ENCODE results near the gene DNAJB4.
"Not testable (repeated sequence)": the region's sequence is repeated elsewhere in the genome, so short reads cannot be mapped to it uniquely, and the experiment has no call there.

DNAJB4 gene

DNA sequence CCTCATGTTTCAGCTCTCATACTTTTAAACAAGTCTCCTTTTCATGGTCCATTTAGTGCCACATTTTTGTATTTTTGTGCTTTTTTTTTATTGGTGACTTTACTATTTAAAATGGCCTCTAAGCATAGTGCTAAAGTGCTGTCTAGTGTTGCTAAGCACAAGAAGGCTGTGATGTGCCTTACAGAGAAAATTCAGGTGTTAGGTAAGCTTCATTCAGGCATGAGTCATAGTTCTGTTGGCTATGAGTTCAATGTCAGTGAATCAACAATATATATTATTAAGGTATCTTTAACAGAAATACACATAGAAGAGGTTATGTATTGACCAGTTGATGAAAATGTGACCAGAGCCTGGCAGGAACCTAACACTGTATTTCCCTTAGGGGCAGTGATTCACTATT is 13.1 kb upstream of the DNAJB4 start:
- no peak for DNase-seq

DNA sequence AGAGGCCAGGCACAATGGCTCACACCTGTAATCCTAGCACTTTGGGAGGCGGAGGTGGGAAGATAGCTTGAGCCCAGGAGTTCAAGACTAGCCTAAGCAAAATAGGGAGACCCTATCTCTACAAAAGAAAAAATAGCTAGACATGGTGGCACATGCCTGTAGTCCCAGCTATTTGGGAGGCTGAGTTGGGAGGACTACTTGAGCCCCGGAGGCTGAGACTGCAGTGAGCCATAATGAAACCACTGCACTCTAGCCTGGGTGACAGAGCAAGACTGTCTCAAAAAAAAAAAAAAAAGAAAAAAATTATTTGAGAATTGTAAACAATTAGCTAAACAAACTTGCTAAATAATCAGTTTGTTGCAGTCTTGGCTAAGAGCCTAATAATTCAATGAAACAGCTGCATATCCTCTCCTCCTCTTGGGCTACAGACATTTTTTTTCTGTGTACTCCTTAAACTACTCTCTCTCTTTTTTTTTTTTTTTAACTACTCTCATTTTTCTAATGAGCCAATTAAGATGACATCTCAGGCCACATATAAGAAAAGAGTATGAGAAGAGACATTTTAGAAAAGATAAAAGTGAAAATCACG is 10.5 kb upstream of the DNAJB4 start:
- DNase-seq: no peak

DNA sequence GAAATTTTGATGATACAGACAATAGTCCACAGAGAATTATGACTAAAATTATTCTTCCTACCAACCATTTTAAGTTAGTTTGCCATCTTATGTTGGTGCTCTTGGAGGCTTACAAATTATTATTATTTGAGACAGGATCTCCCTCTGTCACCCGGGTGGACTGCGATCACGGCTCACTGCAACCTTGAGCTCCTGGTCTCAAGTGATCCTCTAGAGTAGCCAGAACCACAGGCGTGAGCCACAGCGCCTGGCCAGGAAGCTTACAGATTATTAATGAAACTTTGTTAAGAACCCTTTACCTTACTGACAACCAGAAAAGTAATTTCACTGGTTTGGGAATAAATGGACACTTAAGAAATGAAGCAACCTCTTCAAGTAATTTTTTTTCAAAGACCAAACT is 8.0 kb upstream of the DNAJB4 start:
- no peak for DNase-seq

DNA sequence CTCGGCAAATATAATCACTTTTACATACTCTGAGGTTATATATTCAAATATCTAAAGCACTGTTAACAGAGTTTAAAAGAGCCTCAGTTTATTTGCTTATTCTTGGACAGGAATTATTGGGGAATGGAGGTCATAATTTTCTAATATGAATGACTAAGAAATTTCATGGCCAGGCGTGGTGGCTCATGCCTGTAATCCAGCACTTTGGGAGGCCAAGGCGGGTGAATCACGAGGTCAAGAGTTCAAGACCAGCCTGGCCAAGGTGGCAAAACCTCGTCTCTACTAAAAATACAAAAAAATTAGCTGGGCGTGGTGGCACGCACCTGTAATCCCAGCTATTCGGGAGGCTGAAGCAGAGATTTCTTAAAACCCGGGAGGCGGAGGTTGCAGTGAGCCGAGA is 4.2 kb upstream of the DNAJB4 start:
- not testable (repeated sequence) for DNase-seq

DNA sequence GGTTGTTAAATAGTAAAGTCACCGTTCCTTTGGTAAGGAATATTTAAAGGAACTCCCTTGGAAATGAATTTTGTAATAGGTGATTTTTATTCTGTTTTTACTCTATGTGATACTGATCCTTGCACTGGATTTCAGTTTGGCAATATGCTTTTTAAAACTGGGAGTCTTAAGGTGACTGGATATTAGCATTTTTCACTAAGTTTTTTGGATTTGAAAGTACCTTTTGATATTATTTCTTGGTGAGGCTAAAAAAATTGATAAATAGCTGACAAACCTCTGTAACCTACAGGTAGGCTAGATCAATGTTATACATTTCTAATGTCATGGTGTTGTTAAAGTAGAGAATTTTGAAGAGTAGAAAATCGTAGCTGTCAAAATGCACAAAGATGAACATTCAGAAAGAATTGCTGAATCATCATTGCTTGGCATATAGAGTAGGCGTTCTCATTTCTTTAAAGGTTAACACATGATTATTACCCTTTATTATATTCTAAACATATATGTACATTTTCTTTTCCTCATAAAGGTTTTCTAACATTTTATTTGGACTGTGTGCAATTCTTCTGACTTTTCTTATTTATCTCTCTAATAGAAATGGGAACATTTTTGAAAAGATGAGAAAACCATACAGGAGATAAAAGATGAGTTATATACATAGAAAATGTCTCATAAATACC is 1.5 kb upstream of the DNAJB4 start:
- DNase-seq: no peak

DNA sequence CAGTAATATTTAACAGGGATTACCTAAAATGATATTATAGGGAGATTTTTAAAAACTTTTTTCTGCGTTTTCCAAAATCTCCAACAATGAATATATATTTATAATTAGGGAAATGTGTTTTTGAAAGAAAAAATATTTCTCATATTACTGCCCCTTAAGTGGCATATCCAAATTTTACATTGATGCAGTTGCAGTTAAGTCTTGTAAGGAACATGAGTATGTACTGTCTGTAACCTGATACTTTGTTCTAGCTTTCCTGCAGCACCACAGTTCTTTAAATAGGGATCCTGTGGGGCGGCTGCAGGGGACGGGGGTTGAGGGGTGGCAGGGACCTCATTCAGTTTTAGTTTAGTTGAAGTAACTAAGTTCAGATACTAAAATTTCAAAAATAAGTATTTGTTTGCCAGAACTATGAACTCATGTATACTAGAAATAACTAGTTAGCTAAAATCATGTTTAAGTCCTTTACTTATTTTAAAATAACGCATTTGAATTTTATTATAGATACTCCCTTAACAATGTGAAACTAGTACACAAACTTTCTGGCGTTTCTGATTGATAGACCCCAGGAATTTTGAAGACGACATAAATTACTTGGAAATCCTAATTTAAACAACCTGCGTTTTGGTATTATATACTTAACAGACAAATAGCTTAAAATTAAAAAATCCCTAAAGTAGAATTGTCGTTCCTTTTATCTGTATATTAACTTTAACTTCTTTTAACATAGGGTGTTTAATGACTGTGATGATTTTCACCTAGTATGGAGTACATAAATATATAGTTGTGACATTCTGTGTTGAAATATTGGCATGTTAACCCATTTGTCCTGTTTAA is 639 bp upstream of the DNAJB4 start:
- DNase-seq: peak; percentile 50

DNA sequence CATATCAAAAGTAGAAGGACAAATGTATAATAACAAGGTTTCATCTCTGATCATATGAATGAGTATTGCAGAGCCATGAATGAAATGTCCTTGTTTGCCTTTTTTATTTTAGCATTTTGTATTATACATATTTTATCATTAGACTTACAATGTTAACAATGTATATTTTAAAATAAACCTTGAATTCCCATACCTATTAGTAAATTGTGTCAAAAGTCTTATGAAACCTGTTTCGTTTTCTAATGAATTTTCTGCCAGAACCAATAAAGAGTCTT is 646 bp downstream of the DNAJB4 start:
- DNase-seq: no peak

DNA sequence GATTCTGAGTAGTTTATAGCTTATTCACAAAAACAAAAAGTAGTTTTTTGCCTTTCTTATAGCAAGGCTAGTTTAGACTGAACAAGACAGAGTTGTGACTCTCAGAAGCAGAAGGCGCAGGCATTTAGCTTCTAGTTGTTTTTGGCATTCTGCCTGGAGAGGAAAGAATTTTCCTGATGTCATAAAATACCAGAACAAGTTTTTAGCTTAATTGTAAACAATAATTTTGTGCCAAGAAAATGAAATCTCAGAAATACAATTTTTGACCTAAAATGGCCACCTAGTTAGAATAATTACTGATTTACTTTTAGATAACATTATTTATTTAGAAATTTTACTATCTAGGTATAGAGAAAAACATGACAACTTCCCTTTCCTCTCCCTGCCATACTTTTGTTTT is 1.0 kb downstream of the DNAJB4 start:
- no peak for DNase-seq

DNA sequence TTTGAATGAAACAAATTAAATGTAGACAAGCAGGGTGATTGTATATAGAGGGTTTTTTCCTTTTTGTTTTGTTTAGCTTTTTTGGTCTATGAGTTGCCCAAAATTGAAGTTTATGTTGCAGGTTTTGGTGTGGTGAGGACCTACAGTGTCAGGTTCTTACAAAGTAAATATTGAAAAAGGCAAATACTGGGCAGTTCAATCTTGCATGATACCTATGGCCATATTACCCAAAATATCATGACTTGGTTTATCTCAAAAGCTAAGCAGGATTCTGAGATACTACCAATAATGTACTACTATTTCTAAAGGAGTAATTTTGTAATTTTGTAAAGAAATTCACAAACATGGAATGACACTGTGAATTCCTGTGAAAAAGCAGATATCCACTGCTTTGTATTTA is 1.8 kb downstream of the DNAJB4 start:
- DNase-seq: no peak

DNA sequence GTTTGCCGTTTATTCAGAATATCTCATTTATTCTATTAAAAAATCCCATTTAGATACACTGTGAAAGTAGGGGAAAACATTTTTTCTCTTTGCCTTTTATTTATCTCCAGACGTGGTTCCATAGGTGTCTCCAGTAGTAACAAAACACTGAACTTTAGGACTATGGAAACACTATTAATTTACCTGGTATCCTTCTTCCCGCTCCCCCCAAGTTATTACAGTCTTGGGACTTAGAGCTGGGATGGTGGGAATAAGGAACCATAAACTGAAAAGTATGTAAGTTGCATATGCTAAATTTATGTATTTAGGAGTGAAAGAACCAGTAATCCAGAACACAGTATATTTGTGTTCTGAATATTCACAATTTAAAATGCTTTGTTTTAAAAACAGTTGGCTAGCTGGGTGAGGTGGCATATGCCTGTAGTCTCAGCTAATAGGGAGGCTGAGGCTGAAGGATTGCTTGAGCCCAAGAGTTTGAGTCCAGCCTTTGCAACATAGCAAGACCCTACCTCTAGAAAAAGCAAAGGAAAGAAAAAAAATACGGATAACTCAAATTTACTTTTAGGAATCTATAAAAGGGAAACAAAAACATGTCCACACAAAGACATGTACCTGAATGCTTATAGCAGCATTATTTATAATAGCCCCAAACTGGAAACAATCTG is 3.1 kb downstream of the DNAJB4 start:
- no peak for DNase-seq

DNA sequence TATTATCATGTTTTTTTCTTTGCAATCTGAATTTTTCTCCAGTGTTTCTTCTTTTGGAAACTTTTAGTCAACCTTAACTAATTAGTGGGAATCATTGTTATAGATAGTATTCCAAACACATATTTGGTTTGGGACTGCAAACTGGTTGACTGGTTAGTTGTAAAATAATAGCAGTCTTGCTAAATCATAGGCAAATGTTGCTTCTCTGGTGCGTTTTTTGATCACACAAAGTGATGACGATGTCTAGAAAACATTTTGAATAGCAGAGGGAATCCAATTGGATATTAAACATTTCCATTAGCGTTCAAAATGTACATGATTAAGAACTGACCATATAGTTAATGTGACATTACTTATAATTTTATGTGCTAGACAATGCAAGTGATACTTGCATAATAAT is 4.5 kb downstream of the DNAJB4 start:
- DNase-seq: no peak

DNA sequence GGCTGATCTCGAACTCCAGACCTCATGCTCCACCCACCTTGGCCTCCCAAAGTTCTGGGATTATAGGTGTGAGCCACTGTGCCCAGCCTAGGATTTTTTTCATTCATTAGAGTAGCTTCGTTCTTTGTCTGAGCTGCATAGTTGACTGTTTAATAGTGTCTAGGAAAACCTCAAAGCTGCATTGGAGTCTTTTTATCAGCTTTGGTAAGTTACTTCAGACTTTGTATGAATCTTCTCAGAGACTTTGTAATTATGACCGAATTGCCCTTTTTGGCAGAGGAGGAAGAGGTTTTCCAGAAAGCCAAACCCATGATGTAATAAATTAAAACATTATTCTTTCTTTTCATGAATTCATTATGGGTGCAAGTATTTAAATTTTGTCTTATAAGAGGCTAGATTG is 5.1 kb downstream of the DNAJB4 start:
- no peak for DNase-seq

DNA sequence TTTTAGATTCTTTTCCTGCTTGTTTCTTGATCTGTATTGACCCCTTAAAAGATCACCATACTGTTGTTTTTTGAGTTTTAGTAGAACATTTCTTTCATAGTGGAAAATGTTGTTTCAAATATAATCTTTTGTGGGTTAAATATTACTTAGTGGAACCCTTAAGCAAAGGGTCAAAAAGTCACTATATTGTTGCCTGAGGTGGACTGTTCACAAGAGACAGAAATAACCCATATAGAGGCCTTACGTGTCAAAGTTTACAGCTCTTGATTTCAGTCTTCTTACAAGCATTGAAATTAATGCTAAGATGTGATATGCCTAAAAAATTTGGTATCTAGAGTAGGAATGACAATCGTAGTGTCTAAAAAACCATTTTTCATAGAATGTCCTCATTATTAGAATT is 6.3 kb downstream of the DNAJB4 start:
- DNase-seq: no peak

DNA sequence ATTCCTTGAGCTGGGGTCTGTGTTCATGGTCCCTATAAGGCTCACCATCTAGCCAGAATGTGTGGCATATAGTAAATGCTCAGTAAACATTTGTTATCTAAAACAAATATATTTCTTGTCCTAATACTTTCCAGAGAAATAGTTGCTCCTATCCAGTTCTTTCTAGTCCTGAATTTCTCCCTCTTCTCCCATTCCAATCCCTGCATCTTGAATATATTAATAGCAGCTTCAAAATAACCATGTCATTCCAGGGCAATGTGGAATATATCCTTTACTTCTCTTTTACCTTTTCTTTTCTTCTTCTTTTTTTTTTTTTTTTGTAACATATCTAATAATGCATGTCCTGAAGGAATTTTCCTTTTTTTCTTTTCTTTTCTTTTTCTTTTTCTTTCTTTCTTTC is 10.4 kb downstream of the DNAJB4 start:
- no peak for DNase-seq

DNA sequence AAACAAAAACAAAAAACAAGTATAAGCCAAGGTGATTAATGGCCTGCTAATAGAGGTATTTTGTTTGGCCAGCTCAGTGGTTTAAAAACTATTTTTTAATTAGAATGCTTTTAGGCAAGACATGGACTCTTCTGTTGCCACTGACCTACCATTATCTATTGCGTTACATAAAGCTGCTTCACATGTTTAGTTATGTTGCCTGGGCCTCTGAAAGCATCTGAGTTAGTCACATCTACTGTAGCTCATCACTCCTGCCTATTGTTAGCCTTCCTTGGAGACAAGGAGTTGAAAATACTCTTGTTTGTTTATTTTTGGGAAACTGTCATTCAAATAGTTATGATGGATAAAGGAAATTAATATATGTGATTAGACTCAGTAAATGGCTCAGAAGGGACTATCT is 14.3 kb downstream of the DNAJB4 start:
- DNase-seq: no peak

DNA sequence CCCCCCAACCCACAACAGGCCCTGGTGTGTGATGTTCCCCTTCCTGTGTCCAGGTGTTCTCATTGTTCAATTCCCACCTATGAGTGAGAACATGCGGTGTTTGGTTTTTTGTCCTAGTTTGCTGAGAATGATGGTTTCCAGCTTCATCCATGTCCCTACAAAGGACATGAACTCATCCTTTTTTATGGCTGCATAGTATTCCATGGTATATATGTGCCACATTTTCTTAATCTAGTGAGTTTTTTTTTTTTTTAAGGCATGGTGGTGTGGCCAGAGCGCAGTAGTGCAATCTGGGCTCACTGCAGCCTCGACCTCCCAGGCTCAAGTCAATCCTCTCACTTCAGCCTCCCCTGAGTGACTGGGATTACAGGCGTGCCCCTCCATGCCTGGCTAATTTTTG is 16.4 kb downstream of the DNAJB4 start:
- DNase-seq: not testable (repeated sequence)

DNA sequence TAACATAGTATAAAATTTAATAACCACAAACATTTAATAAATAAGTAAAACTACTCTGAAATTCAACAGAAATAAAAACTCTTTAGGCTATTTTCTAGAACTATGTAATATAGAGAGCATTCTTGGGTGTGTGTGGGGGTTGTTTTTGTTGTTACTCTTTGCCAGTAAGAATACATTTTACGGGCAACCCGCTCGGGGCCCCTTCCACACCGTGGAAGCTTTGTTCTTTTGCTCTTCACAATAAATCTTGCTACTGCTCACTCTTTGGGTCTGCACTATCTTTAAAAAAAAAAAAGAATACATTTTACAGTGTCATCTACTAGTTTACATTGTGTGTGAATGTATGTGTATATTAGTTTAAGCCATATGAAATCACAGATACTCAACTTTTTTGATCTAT is 25.1 kb downstream of the DNAJB4 start:
- DNase-seq: no peak

DNA sequence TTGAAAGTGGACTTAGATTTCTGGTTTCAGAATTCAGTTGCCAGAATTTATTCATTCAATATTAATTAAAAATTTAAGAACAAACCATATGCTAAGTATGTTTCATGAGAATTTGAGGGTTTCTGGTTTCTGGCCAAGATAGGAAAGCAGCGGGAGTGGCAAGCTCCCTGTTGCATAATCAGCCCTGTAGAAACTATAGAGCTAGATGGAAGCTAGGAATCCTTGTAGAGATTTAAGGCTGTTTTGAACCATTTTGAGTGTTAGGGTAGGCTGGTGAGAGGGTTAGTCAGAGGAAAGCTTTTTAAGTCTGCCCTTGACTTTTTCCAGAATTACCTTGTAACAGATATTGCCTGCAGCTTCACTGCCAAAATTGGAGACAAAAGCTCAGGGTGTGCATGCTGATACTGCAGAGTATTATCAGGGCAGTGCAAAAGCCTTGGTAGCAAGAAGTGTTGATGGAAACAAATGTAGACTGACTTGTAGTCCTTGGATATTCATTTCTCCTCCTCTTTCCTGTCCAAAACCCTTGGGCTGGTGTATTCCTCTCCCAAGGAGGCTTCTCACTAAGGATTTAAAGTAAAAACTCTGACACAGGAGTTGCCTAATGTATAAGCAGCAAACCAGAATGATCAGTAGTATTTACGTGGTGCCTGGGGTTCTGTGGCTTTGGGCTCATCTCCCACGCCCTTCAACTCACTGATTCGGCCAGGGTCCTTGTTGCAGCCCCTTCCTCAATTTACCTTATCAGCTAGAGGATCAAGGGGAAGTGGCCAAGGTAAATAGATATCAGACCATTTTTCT is 28.5 kb downstream of the DNAJB4 start:
- no peak for DNase-seq

DNA sequence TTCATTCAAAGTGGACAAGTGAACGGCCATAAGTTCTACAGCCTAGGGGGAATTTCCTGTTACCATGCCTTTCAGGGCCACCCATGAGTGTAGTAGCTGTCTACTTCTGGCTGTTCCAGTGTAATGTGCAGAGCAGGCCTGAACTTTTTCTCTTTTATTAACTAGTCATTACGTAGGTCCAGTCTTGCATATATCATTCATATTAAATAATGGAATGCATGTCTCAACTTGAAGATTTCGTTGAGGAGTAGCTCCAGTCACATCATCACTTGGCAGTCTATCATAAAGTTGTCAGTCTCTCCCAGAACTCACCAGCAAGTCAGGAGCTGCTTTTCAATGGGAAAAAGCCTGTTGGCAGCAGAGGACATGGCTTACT is 29.0 kb downstream of the DNAJB4 start:
- DNase-seq: no peak

DNA sequence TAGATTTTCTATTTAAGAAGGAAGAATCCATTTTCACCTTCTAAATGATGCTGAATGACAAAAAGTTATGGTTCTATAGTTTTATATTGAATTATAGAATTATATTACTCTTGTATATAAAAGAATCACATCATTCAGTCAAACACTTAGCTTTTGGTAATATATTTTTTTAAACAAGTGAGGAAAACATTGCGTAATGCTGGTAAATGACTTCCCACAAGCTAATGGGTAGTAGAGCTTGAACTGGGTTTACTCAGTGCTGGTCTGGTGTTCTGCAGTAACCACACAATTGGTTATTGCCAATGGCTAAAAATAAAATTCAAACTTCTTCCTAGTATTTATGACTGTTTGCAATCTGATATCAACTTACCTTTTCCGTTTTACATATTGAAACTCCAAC is 30.4 kb downstream of the DNAJB4 start:
- DNase-seq: no peak

DNA sequence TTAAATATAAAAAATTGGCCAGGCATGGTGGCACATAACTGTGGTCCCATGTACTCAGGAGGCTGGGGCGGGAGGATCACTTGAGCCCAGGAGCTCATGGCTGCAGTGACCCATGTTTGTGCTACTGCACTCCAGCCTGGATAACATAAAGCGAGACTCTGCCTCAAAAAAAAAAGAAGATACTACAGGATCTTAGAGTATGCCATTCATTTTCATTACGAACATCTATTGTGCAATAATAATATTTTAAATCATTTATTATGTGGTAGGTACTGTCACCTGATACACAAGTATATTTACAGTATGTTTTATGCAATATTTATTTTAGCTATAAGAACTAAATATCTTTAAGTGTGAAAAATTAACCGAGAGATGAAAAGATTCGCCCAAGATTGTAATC is 31.7 kb downstream of the DNAJB4 start:
- no peak for DNase-seq

DNA sequence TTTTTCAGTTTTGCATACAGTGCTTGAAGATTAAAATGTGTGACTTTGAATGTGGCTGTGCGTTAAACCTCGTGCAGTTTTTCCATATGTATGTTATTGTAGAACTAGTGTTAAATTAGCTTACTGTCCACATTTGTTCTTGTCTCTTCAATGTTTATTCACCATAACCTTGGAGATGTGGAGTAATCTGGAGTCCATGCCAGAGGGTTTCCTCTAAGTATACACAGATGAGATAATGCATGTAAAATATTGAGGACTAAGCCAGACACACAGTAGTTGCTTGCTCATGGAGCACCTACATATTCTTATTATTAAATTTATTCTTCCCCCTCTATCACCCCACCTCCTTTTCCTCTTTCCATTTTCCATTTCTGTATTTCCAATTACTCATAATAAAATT is 33.3 kb downstream of the DNAJB4 start:
- DNase-seq: no peak

DNA sequence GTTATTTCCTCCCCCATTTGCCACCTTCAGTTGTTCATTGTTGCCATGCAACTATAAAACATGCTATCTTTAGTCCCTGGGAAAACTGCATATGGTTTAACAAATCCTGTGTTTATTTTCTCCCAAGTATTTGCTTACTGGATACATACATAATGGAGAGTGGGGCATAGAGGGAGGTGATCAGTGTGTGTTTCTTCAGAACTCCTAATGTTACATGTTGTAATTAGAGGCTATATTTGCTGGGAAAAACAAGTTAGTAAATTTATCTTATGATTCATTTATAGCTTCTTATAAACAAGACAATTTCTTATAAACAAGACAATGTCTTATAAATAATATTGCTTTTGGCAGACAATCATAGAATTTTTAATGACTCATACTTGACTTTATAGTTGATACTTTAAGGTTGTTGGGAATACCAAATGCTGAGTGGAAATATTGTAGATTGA is 33.8 kb downstream of the DNAJB4 start:
- no peak for DNase-seq

Data from stimulated activated CD4-positive, alpha-beta T cell treated with anti-CD3 and anti-CD28 coated beads, Interleukin-15, amount 100 ng/mL, for 24 hours (primary cell).